Measurements from ENCODE around the gene USP33.

USP33 gene

GRCh38 chr1:77673030-77673429 lies 86.6 kb downstream of the USP33 start:
- Histone ChIP-seq H3K4me1 (ENCODE audit: insufficient read depth, low read length, severe bottlenecking) (peaks cover 60% of the 10 kb centered on the region), H3K4me3 (ENCODE audit: low read depth, low read length, poor library complexity, severe bottlenecking) (peak overlapping the region; percentile 38), H4K20me1 (ENCODE audit: insufficient read depth, low read length) (no peaks in the 10 kb centered on the region), H3K36me3 (ENCODE audit: insufficient read depth, low read length) (peaks cover 7% of the 10 kb centered on the region; the same call in 1 of the 2 replicates), H3K79me2 (ENCODE audit: insufficient read depth, low read length) (peaks cover 100% of the 10 kb centered on the region), H3K9me3 (ENCODE audit: low read length) (no peaks in the 10 kb centered on the region), H3K9me2 (ENCODE audit: low read depth, low read length) (no peaks in the 10 kb centered on the region), H3K4me2 (ENCODE audit: low read length) (peak overlapping the region; percentile 57), H2AFZ (ENCODE audit: low read length) (no peak overlapping the region), H3K27ac (ENCODE audit: low read depth, low read length, poor library complexity, severe bottlenecking) (peak overlapping the region; percentile 75), H3F3A (ENCODE audit: insufficient read depth, low read length) (no peaks in the 10 kb centered on the region), H3K27me3 (ENCODE audit: insufficient read depth, low read length) (no peaks in the 10 kb centered on the region), H3K9ac (ENCODE audit: low read length) (peak overlapping the region; percentile 39; the same call in 1 of the 2 replicates)
- TF ChIP-seq CTCF (IDR thresholded peaks at IDR 0.05; ENCODE audit: low read length) (no peak), EZH2 (IDR thresholded peaks at IDR 0.05; ENCODE audit: borderline replicate concordance, low read length) (no peak)

GRCh38 chr1:77672374-77672773 lies 87.3 kb downstream of the USP33 start:
- Histone ChIP-seq H3K4me3 (ENCODE audit: low read depth, low read length, poor library complexity, severe bottlenecking) (peak overlapping the region; percentile 38), H3K27me3 (ENCODE audit: insufficient read depth, low read length) (no peaks in the 10 kb centered on the region), H3K9ac (ENCODE audit: low read length) (peak overlapping the region; percentile 39), H2AFZ (ENCODE audit: low read length) (no peak overlapping the region), H3K9me2 (ENCODE audit: low read depth, low read length) (no peaks in the 10 kb centered on the region), H3K4me1 (ENCODE audit: insufficient read depth, low read length, severe bottlenecking) (peaks cover 58% of the 10 kb centered on the region), H3K79me2 (ENCODE audit: insufficient read depth, low read length) (peaks cover 100% of the 10 kb centered on the region), H4K20me1 (ENCODE audit: insufficient read depth, low read length) (no peaks in the 10 kb centered on the region), H3K9me3 (ENCODE audit: low read length) (no peaks in the 10 kb centered on the region), H3F3A (ENCODE audit: insufficient read depth, low read length) (no peaks in the 10 kb centered on the region), H3K4me2 (ENCODE audit: low read length) (peak overlapping the region; percentile 57), H3K27ac (ENCODE audit: low read depth, low read length, poor library complexity, severe bottlenecking) (peak overlapping the region; percentile 75), H3K36me3 (ENCODE audit: insufficient read depth, low read length) (peaks cover 7% of the 10 kb centered on the region; the same call in 1 of the 2 replicates)
- TF ChIP-seq CTCF (IDR thresholded peaks at IDR 0.05; ENCODE audit: low read length) (no peak), EZH2 (IDR thresholded peaks at IDR 0.05; ENCODE audit: borderline replicate concordance, low read length) (no peak)

GRCh38 chr1:77671836-77672235 lies 87.8 kb downstream of the USP33 start:
- TF ChIP-seq CTCF (IDR thresholded peaks at IDR 0.05; ENCODE audit: low read length) (no peak), EZH2 (IDR thresholded peaks at IDR 0.05; ENCODE audit: borderline replicate concordance, low read length) (no peak)
- no peaks in the 10 kb centered on the region for H4K20me1 ChIP-seq (ENCODE audit: insufficient read depth, low read length)
- H3K4me2 ChIP-seq (ENCODE audit: low read length) = peak overlapping the region; percentile 57
- H3K27me3 ChIP-seq (ENCODE audit: insufficient read depth, low read length) = no peaks in the 10 kb centered on the region
- no peaks in the 10 kb centered on the region for H3F3A ChIP-seq (ENCODE audit: insufficient read depth, low read length)
- H3K27ac ChIP-seq (ENCODE audit: low read depth, low read length, poor library complexity, severe bottlenecking) = peak overlapping the region; percentile 75
- no peak overlapping the region for H2AFZ ChIP-seq (ENCODE audit: low read length)
- H3K9me3 ChIP-seq (ENCODE audit: low read length) = no peaks in the 10 kb centered on the region
- peaks cover 7% of the 10 kb centered on the region; the same call in 1 of the 2 replicates for H3K36me3 ChIP-seq (ENCODE audit: insufficient read depth, low read length)
- peaks cover 58% of the 10 kb centered on the region for H3K4me1 ChIP-seq (ENCODE audit: insufficient read depth, low read length, severe bottlenecking)
- H3K79me2 ChIP-seq (ENCODE audit: insufficient read depth, low read length) = peaks cover 100% of the 10 kb centered on the region
- H3K9me2 ChIP-seq (ENCODE audit: low read depth, low read length) = no peaks in the 10 kb centered on the region
- H3K9ac ChIP-seq (ENCODE audit: low read length) = peak overlapping the region; percentile 39
- peak overlapping the region; percentile 38 for H3K4me3 ChIP-seq (ENCODE audit: low read depth, low read length, poor library complexity, severe bottlenecking)

All from OCI-LY1 (cell line).